K562 (cell line): ENCODE data around the gene ARHGAP30. TPM values are rescaled to one million over a fixed set of nuclear protein-coding genes. Genes with fewer than 3 reads are reported as not detected.

ENCODE experiments used
- ARNT ChIP-seq, 2 experiments: fragments of 450-650 bp; IDR thresholded peaks; 2 replicates each; pipeline ENCODE4 v1.6.1; 2016; ENCODE audit warnings: mild to moderate bottlenecking in 1 of 2
- ATF7 ChIP-seq: fragments of 450-650 bp; IDR thresholded peaks from 2 replicates; pipeline ENCODE4 v1.7.1; 2014; ENCODE audit warnings: mild to moderate bottlenecking, moderate library complexity
- CTBP1 ChIP-seq: fragments of 450-650 bp; IDR thresholded peaks from 2 replicates; pipeline ENCODE4 v1.6.1; 2016; ENCODE audit warnings: borderline replicate concordance
- KAT8 ChIP-seq: fragments of 450-650 bp; IDR thresholded peaks from 2 replicates; pipeline ENCODE4 v1.6.1; 2016; ENCODE audit warnings: low read depth, mild to moderate bottlenecking
- MBD2 ChIP-seq: sonication (generic); IDR thresholded peaks from 2 replicates; pipeline ENCODE4 v1.6.1; 2016; ENCODE audit warnings: low read depth, borderline replicate concordance
- PHF21A ChIP-seq: fragments of 450-650 bp; IDR thresholded peaks from 2 replicates; pipeline ENCODE4 v1.6.1; 2017; ENCODE audit warnings: low read depth, borderline replicate concordance
- PYGO2 ChIP-seq: fragments of 450-650 bp; IDR thresholded peaks from 2 replicates; pipeline ENCODE4 v1.6.1; 2016; ENCODE audit warnings: mild to moderate bottlenecking, missing genetic modification characterization, moderate library complexity, missing compliant biosample characterization
- RBBP5 ChIP-seq: fragments of 200-600 bp; sonication (generic); IDR thresholded peaks from 2 replicates; pipeline ENCODE4 v1.6.1; 2012; ENCODE audit warnings: borderline replicate concordance, mild to moderate bottlenecking, low read length, control low read depth, inconsistent platforms; ENCODE audit not compliant: insufficient read depth, poor library complexity, severe bottlenecking
- SRF ChIP-seq, 2 experiments: fragments of 250-450, 450-650 bp in 1 of 2; sonication (Bioruptor Pico) in 1 of 2; sonication (generic) in 1 of 2; formaldehyde crosslinking; IDR thresholded peaks; 2 replicates each; pipeline versions ENCODE4 v1.5.0 to v1.5.1; 2020 to 2022; ENCODE audit warnings: mild to moderate bottlenecking in 1 of 2, missing genetic modification reagents in 1 of 2
- ZBTB8A ChIP-seq: fragments of 450-650 bp; IDR thresholded peaks from 2 replicates; pipeline ENCODE4 v1.6.1; 2018; ENCODE audit warnings: mild to moderate bottlenecking, moderate library complexity; ENCODE audit not compliant: partially characterized antibody
- ZNF445 ChIP-seq: fragments of 250-450 bp; sonication (Bioruptor Pico); IDR thresholded peaks from 2 replicates; pipeline ENCODE4 v1.4.0; 2020; ENCODE audit warnings: low read depth, mild to moderate bottlenecking, moderate library complexity
- ZNF589 ChIP-seq: fragments of 200-800 bp; sonication (Bioruptor generic); IDR thresholded peaks from 2 replicates; pipeline ENCODE4 v1.6.1; 2016; ENCODE audit warnings: low read depth, missing genetic modification characterization, missing compliant biosample characterization
- ZNF785 ChIP-seq: fragments of 250-450 bp; sonication (Bioruptor Pico); IDR thresholded peaks from 2 replicates; pipeline ENCODE4 v1.4.0; 2020; ENCODE audit warnings: mild to moderate bottlenecking
- ZNF830 ChIP-seq: fragments of 250-450 bp; sonication (Bioruptor Pico); IDR thresholded peaks from 2 replicates; pipeline ENCODE4 v1.5.0; 2021; ENCODE audit warnings: mild to moderate bottlenecking
- polyA plus RNA-seq, 8 experiments: library from polyadenylated mRNA; depleted of rRNA in 4 of 8; stranded (reverse) in 5 of 8; unstranded in 3 of 8; fragments of >200 nt; fragmentation: Nextera tagmentation in 2 of 8; fragmentation: Illumina TruSeq in 1 of 8; extraction: Ambion mirVana in 2 of 8; extraction: Trizol in 1 of 8; gene quantifications; 2 replicates each; pipeline versions ENCODE4 v1.2.1 to v1.2.3, GENCODE V29; 2011 to 2014; ENCODE audit warnings: inconsistent platforms in 1 of 8, missing spikeins in 1 of 8
- total RNA-seq, 7 experiments: library from RNA; depleted of rRNA in 6 of 7; stranded (reverse); fragments of >200 nt in 6 of 7; fragmentation: Illumina TruSeq in 2 of 7; extraction: Trizol in 2 of 7; gene quantifications; 2 replicates each; pipeline versions ENCODE4 v1.2.1 to v1.2.3, GENCODE V29; 2011 to 2021; ENCODE audit warnings: low replicate concordance in 1 of 7
- TF ChIP-seq, protein P1 (sequence below): fragments of 450-650 bp; IDR thresholded peaks from 2 replicates; pipeline ENCODE4 v1.7.1; 2018; ENCODE audit warnings: mild to moderate bottlenecking, low read depth; ENCODE audit not compliant: partially characterized antibody
- TF ChIP-seq, protein P2 (sequence below): fragments of 450-650 bp; conservative IDR thresholded peaks from 2 replicates; pipeline ENCODE4 v1.6.1; 2016; ENCODE audit warnings: missing genetic modification characterization, low read depth, mild to moderate bottlenecking, missing compliant biosample characterization, moderate library complexity
- TF ChIP-seq, protein P3 (sequence below): fragments of 150-350 bp; conservative IDR thresholded peaks from 2 replicates; pipeline ENCODE4 v1.6.1; 2014; ENCODE audit warnings: low read length
- TF ChIP-seq, protein P4 (sequence below): sonication (generic); IDR thresholded peaks from 2 replicates; pipeline ENCODE4 v1.6.1; 2016

Gene ARHGAP30
- total and polyA plus RNA-seq, 9 of the 15 experiments (the other 6 are each of a cell fraction or from before 2014, with no cell fraction given) = 0.01 to 0.73 (median 0.12) TPM

DNA sequence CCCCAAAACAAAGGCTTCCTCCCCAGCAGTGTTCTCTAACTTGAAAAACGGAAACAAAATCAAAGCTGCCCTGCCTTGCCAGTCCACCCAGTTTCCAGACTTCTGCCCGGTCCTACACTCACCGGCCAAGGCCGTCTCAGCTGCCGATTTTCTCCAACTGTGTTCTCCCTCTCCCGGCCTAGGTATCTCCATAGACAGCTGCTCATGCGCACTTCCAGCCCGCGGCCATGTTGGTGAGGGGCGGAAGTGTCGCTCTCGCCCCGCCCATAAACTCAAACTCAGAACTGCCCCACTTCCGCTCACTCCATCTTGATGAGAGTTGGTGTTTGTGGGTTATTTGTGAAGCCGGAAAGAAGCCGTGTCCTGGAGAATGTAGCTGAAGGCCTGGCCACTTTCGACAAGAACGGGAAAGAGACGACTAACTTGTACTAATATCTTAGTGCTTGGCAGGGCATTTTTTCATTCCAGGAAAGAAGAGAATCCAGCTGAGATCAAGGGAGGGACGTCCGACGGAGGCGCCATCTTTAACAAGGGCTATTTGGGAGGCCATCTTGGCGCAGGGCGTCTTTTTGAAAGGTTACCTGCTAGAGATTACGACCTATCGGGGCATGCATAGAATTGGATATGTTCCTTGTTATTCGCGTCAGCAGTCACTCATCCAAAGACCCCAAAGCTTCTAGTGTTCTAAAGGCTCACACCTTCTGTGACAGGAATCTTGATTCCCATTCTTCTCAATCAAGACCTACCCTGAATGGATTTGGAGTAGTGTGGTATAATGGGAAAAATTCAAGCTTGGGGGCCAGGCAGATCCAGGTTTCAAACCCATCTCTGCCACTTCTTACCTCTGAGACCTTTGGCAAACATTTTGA lies 23.7 kb downstream of the ARHGAP30 start, which contains the start of gene USF1 (continued):
- TF ChIP-seq, protein P1, sequence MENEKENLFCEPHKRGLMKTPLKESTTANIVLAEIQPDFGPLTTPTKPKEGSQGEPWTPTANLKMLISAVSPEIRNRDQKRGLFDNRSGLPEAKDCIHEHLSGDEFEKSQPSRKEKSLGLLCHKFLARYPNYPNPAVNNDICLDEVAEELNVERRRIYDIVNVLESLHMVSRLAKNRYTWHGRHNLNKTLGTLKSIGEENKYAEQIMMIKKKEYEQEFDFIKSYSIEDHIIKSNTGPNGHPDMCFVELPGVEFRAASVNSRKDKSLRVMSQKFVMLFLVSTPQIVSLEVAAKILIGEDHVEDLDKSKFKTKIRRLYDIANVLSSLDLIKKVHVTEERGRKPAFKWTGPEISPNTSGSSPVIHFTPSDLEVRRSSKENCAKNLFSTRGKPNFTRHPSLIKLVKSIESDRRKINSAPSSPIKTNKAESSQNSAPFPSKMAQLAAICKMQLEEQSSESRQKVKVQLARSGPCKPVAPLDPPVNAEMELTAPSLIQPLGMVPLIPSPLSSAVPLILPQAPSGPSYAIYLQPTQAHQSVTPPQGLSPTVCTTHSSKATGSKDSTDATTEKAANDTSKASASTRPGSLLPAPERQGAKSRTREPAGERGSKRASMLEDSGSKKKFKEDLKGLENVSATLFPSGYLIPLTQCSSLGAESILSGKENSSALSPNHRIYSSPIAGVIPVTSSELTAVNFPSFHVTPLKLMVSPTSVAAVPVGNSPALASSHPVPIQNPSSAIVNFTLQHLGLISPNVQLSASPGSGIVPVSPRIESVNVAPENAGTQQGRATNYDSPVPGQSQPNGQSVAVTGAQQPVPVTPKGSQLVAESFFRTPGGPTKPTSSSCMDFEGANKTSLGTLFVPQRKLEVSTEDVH = peak; percentile 86
- TF ChIP-seq PYGO2 (tag) (0 out of 2 replicates have a peak, but pooled peaks have one; percentile 20), CTBP1 (peak; percentile 54; the same call in 1 of the 2 replicates), MBD2 (peak; percentile 96), ATF7 (peak; percentile 39), ZNF830 (CRISPR knock-in tag) (no peak), SRF (CRISPR knock-in tag; IDR thresholded peaks at IDR 0.05) (peak in 1 of 2 experiments; percentile 36; a peak in 1 of 4 replicates), KAT8 (peak; percentile 97), ZNF589 (peak; percentile 83), ZBTB8A (no peak), ARNT (IDR thresholded peaks at IDR 0.05) (peak; percentile 63 to 86; a peak in 3 of 4 replicates), RBBP5 (no peak), PHF21A (no peak), ZNF445 (peak; percentile 71; the same call in 1 of the 2 replicates), ZNF785 (no peak)
- TF ChIP-seq, protein P2, sequence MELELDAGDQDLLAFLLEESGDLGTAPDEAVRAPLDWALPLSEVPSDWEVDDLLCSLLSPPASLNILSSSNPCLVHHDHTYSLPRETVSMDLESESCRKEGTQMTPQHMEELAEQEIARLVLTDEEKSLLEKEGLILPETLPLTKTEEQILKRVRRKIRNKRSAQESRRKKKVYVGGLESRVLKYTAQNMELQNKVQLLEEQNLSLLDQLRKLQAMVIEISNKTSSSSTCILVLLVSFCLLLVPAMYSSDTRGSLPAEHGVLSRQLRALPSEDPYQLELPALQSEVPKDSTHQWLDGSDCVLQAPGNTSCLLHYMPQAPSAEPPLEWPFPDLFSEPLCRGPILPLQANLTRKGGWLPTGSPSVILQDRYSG (tag) = peak; percentile 93
- TF ChIP-seq, protein P3, sequence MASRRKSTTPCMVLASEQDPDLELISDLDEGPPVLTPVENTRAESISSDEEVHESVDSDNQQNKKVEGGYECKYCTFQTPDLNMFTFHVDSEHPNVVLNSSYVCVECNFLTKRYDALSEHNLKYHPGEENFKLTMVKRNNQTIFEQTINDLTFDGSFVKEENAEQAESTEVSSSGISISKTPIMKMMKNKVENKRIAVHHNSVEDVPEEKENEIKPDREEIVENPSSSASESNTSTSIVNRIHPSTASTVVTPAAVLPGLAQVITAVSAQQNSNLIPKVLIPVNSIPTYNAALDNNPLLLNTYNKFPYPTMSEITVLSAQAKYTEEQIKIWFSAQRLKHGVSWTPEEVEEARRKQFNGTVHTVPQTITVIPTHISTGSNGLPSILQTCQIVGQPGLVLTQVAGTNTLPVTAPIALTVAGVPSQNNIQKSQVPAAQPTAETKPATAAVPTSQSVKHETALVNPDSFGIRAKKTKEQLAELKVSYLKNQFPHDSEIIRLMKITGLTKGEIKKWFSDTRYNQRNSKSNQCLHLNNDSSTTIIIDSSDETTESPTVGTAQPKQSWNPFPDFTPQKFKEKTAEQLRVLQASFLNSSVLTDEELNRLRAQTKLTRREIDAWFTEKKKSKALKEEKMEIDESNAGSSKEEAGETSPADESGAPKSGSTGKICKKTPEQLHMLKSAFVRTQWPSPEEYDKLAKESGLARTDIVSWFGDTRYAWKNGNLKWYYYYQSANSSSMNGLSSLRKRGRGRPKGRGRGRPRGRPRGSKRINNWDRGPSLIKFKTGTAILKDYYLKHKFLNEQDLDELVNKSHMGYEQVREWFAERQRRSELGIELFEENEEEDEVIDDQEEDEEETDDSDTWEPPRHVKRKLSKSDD = no peak; the same call in 1 of the 2 replicates
- TF ChIP-seq, protein P4, sequence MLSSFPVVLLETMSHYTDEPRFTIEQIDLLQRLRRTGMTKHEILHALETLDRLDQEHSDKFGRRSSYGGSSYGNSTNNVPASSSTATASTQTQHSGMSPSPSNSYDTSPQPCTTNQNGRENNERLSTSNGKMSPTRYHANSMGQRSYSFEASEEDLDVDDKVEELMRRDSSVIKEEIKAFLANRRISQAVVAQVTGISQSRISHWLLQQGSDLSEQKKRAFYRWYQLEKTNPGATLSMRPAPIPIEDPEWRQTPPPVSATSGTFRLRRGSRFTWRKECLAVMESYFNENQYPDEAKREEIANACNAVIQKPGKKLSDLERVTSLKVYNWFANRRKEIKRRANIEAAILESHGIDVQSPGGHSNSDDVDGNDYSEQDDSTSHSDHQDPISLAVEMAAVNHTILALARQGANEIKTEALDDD = no peak
